ENCODE data around the gene CTRB2.

- TF ChIP-seq USF2 (CRISPR knock-in tag; IDR thresholded peaks at IDR 0.05) (no peak), ZBTB21 (CRISPR knock-in tag; IDR thresholded peaks at IDR 0.05; ENCODE audit: borderline replicate concordance) (no peak), ESRRA (CRISPR knock-in tag; IDR thresholded peaks at IDR 0.05; ENCODE audit: borderline replicate concordance) (no peak), CTCF (IDR thresholded peaks at IDR 0.05) (no peak)
Observed at GRCh38 chr16:75179208-75179607, 27.8 kb downstream of the CTRB2 start.

Measured in WTC11 (cell line).